ENCODE results near the gene NTMT1.

NTMT1 gene

DNA sequence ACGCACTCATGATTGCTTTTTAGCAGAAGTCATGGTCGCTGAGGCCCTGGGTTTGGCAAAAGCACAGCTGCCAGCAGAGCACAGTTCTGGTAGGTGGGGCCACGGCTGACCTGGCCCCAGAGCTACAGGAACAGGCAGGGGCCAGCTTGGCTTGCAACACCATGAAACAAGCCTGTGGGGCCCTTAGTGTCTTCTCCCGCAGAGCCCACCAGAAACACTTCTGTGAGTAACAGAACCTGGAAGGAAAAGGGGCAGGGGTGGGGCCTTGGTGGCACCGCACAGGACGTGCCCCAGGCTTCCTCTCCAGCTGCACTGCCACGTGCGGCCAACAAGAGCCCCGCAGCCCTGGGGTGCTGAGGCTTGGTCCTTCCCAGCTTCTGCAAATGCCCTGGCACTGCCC, 11.1 kb downstream of the NTMT1 start:
- no peak for DNase-seq (ENCODE audit: low spot score)

DNA sequence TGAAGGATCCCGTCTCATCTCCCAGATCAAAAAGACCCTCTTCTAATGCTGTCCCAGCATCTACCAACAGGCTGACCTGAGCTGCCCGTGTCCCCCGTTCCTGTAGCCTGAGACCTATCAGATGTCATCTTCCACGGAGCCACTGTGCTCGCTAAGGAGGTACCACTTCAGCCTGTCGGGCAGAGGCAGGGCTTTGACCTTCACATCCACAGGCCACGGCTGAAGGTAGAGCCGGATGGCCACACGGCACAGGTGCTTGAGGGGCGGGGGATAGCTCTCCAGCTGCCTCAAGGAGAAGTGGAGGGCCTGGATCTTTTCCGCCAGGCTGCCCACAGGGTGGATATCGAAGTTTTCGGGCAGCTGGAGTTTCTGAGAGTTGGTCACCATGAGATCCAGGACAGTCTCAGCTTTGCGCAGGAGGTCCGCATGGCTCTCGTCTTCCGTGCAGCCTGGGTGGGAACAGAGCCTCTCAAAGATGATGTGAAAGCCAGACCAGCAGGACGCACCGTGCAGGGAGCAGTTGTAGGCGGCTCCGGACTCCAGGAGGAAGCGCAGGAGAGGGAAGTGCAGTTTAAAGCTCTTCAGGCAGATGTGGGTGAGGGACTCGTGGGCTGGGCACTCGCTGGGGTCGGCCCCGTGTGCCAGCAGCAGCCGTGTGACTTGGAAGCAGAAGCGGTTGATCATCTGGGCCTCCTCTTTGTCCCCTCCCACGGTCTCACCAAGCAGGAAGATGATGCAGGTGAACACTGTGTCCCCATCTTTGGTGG, 11.9 kb downstream of the NTMT1 start:
- DNase-seq (ENCODE audit: low spot score) = no peak

DNA sequence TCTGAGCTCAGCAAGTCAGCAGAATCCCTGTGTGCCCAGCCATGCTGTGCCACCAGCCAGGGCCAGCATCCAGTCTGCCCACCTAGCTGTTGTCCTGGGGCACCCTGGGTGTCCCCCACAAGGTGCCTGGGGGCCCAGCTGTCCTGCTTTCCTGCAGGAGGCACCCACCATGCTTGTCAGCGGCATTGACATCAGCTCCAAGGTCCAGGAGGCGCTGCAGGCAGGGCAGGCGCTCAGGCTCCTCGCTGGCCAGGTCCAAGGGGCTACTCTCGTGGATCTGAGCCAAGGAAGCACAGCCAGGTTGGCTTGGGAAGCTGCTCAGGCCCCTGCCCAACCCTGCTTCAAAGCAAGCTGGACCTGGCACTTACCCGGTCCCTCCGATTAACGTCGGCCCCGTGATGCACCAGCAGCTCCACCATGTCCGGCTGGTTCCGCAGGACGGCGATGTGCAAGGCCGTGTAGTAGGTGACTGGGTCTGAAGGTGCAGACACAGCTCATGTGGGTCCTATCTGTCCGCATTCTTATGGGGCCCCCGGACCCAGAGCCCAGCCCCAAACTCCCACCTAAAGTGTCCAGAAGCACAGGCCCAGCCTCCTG, 13.2 kb downstream of the NTMT1 start:
- DNase-seq (ENCODE audit: low spot score) = no peak

DNA sequence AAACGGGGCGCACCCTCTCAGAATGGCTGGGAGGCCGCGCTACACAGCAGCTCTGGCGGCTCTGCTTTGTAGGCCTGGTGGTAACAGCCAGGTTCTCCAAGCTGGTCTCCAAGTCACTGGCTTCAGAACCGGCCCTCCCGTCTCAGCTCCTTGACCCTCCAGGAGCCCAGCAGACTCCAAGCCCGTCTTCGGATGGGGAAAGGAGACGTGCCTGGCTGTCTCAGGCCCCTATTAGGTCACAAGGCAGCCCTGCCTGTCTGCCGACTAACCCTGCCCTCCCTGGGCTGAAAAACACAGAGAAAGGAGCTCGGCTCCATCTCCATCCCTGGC, 13.8 kb downstream of the NTMT1 start:
- DNase-seq (ENCODE audit: low spot score) = no peak

DNA sequence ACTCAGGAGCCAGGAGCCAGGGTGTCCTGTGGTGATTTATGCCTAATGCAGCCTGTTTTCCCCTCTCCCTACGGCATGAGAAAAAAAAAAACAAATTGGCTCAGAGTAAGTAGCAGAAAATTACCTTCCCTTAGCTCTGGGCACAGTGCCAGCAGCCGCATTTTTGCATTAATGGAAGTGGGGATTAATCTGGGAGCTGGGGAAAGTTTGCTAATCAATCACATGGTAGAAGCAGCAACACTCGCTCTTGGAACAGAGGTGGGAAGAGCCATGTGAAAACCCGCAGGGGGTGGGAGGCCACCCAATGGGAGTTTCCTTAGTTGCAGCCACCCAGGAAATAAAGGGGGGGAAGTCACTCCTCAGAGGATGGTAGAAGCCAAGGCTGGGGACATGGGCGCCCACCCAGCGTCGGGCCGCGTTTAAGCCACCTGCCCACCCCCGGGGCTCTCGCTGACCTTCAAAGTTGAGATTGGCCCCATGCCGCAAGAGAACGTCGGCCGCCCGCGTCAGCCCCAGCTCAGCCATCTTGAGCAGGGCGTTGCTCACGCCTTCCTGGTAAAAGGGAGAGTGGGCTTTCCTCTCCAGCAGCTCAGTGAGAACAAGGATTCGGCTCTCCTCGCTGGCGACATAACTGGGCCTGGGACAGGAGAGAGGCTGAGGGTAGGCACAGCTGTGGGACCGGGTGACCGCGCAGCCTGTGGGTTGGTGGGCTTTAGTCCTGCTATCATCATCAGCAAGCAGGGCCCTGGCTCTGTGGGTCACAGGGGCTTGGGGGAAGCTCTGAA, 14.3 kb downstream of the NTMT1 start:
- DNase-seq (ENCODE audit: low spot score) = no peak

DNA sequence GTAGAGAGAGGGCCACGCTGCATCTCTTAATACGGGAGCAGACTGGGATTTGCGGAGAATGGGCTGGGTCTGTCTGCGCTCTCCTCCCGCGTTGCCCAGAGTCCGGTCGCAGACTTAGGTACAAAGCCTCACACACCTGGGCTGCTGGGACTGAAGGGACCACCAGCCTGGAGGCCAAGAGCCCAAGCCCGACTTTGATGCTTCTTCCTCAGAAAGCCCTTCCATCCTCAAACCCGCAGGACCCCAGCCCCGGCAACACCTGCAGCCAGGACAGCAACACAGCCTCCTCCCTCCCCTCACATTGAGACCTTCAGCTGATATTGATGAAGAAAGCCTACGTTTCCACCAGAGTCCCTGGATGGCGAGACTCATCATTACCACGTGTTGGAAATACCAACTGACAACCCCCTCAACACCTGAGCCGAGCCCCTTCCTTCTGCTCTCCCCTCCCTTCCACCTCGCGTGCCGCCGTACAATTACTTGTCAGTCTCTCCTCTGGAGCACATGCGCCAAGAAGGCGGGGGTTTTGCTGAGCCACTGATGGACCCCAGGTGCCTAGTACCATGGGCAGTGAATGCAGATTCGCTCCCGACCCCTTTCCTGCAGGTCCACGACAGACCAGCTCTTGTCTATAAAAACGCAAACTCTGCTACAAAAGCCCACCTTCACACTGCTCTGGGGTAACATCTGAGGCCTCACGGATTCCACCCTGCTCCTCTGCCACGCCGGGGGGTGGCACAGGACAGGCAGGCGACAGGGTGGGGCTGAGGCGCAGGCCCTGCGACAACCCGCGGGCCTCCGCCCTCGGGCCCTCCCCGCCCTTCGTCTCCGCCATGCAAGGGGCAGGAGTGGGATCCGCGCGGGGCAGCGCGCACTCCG, 15.1 kb downstream of the NTMT1 start:
- DNase-seq (ENCODE audit: low spot score) = no peak

DNA sequence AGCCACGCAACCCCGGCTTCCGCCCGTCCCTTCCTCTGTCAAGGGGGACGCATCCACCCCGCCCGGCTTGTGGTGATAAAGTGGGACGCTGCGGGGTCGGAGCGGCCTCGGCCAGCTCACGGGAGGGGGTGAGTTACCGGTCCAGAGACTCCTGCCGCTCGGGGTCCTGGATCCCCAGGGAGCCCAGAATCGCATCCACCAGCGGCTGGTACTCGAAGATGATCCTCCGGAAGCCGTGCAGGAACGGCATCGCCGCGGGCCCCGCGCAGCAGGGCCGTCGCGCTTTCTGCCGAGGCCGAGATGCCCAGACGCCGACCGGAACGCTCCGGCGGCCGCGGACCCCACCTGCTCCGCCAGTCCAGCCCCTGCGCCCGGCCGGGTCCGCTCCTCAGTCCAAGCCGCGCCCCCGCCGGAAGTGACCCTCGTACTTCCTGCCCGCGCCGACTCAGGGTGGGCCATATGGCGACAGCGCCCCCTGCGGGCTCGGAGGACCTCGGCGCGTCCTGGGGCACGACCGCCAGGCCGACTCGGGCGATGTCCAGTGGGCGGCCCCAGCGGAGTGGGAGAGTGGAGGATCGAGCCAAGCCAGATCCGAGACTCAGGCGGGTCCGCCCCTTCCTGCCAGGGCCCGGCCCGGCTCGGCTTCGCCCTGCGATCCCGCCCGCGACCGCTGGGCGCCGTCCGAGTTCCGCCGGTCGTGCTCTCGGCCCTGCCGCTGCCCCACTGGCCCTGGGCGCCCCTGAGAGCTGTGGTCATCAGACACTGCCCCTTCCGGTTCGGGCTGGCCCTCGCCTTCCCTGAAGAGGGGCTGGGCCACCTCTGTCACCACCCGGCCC, 16.0 kb downstream of the NTMT1 start, which contains the start of gene ASB6:
TSS of gene ASB6 (minus strand) at position 402 of the 836 bp plus-strand sequence. CDS start at position 250, 152 bp downstream.
- DNase-seq (ENCODE audit: low spot score) = peak; percentile 100

DNA sequence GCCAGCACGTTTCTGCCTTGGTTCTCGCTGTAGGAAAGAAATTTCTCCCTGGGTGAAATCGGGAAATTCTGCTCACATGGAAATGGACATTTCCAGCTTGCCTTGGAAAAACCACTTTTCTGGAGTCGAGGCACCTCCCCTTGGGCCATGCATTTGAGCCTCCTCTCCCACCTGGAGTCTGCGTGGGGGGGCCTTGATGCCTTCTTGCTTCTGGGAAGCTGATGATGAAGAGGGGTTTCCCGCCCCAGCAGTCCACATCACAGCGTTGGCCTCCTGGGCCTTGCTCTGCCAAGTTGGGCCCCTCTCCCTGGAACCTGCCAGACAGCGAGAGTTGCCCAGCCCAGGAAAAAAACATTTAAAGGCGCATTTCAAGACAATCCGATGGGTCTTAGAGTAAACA, 17.7 kb downstream of the NTMT1 start:
- DNase-seq (ENCODE audit: low spot score) = no peak

DNA sequence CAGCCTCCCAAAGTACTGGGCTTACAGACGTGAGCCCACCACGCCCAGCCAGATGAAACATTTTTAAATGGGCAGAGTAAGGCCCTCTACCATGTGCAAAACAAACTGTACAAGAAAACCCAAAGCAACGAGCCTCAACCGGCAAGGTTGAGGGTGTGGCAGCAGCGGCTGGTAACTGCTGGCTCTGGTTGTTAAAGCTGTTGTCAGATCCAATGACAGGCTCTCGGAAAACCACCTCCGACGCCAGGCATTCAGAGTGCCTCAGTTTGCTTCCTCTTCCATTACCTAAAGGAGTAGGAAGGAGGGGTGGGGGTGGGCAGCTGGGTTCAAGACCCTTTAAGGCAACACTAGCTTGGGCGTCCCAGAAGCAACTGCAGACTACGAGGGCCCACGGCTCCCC, 18.4 kb downstream of the NTMT1 start:
- DNase-seq (ENCODE audit: low spot score) = no peak

DNA sequence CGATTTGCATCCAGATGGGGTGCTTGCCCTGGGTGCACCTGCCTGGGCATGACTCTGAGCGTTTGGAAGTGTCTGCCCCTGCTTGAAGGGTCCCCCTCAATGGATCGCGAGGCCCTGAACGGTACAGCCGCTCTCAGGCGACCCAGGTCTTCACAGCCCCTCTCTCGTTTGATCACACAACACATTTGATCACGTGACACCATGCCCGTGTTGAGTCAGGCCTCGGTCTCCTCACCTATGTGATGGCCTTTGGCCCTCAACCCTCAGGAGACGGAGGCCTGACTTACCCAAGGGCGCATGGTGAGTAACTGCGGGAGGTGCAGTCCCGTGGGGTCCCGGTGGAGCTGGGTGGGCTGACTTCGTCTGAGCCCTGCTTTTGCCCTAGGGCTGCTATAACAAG, 18.9 kb downstream of the NTMT1 start:
- no peak for DNase-seq (ENCODE audit: low spot score)

DNA sequence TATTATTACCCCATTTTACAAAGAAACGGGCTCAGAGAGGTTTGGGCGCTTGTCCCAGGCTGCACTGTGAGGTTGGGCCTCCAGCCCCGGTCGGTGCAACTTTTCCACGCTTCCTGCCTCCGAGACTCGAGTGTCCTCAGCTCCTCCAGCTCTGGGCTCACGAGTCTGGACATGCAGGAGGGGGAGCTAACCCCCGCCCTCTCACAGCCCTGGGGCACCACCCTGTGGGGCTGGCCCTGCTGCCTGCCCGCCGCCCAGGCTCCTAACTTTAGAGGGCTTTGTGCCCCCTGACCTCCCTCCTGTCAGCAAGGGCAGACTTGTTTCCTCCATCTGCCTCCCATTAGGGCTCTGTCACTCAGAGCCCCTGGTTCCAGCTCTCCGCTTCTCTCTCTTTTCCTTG, 20.3 kb downstream of the NTMT1 start:
- no peak for DNase-seq (ENCODE audit: low spot score)

DNA sequence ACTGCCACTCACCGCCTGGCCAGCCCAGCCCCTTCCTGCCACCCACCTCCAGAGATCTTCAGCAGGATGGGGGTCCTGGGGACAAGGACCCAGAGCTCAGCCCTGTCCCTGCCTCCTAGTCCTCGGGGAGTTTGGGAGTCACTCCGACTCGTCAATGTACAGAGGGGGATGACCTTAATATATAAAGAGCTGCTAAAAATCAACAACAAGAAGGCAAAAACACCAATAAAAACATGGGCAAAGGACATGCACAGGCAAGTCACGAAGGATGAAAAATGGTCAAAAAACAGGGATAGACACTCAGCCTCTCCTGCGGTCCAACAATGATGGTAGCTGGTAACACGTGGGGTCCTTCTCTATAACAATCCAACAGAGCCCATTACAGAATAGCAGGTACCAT, 20.7 kb downstream of the NTMT1 start:
- DNase-seq (ENCODE audit: low spot score) = no peak

DNA sequence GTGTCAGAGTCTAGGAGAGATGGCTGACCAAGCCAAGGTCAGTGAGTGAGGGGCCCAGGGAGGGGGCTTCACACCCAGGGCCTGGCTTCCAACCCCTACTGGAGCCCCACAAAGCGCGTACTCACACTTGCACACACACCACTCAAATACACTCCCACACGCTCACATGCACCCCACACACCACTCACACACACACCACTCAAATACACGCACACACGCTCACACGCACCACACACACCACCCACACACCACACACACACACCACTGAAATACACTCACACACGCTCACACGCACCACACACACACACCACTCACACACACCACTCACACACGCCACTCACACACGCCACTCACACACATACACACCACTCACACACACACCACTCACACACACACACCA, 21.7 kb downstream of the NTMT1 start:
- no peak for DNase-seq (ENCODE audit: low spot score)

DNA sequence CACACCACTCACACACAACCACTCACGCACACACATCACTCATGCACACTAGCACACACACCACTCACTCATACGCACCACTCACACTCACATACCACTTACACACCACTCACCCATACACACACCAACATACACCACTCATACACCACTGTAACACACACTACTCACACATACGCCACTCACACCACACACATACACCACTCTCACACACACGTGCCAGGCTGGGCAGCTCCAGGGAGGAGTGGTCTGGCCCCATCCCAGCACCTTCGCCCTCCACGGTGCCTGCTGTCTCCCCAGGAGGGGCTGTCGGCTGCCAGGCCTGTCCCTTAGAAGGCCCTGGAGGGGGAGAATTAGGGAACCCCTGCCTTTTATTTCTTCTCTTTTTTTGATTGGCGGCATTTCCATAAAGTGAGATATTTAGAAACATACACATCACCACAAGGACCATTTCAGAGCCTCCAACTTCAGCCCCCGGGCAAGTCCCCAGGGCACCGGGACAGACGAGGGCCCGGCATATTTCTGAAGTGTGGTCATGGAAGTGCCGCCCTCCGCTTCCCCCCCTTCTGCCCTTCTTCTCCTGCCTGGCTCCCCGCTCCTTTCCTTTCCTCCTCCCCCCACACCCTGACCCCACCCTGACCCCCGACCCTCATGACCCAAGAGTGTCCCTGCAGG, 22.3 kb downstream of the NTMT1 start:
- DNase-seq (ENCODE audit: low spot score) = peak; percentile 65

DNA sequence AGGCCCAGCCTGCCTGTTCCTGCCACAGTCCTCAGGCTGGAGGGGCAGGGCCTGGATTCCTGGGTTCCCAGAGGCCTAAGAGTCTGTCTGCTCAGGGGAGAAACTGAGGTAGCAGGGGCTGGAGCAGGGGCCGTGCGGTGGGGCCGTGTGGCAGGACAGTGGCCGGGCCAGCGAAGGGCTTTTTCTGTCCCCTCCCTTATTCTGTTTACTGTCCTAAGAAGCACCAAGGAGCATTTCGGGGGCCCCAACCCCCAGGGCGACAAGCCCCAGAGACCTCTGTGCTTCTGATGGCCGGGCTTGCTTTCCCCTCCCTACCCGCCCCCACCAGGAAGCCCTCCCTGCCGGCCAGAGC, 22.8 kb downstream of the NTMT1 start:
- no peak for DNase-seq (ENCODE audit: low spot score)

DNA sequence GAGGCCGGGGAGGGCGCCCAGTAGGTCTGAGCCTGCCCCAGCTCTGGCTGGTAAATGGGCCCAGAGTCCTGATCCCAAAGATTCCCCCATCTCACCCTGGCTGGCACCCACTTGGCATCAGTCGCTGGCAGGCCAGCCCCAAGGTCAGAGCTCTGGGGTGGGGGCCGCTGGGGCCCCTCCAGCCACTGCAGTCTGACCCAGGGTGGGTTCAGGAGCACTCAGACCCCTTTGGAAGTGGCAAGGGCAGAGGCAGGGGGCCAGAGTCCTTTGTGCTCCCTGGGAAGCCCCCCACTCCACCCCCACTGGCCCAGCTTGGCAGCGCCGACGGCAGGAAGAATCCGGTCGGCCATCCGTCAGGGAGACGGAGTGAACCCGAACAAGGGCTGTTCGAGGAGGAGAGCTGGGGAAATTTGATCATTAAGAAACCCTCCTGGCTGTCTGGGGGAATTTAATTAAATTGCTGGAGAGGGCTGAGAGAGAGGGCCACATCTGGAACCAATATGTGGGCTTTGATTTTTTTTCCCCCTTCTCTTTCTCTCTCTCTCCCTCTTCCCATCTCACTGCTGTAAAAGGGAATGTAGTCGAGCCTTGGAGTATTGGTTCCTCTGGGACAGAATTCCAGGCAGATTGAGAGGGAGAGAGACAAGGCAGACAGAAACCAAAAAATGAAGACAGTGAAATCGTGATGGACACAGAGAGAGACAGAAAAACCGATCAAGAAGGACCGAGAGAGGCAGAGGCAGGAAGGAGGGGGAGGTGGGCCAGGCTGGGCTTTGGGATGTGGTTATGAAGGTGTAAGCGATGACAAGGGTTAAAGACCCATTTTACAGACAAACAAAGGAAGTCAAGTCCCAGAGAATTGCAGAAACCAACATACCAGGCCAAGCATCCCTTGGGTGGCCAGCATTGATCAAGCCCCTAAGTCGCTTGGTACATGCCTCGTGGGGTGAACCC, 24.0 kb downstream of the NTMT1 start:
- no peak for DNase-seq (ENCODE audit: low spot score)

DNA sequence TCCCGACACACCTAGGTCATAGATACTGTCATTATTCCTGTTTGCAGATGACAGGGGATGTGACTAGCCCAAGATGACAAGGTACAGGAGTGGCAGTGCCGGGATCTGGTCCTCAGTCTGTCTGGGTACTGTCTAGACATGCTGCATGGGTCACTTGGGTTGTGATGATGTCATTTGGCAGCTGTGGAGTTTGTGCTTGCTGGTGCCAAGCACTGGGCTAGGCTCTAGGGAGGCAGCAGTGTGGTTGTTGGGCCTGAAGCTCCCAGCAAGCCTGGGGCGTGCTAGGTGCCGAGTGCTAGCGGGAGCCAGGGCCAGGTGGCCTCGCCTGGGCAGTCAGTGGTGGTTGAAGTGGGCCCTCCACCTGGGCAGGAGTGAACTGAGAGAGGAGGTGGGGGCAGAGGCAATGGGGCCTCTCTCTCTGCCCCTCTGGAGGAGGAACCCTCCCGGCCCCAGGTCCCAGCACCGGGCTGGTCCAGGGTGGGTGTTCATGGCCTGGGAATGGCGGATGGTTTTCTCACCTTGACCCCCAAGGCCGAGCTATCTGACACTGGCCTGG, 24.8 kb downstream of the NTMT1 start:
- DNase-seq (ENCODE audit: low spot score) = no peak

DNA sequence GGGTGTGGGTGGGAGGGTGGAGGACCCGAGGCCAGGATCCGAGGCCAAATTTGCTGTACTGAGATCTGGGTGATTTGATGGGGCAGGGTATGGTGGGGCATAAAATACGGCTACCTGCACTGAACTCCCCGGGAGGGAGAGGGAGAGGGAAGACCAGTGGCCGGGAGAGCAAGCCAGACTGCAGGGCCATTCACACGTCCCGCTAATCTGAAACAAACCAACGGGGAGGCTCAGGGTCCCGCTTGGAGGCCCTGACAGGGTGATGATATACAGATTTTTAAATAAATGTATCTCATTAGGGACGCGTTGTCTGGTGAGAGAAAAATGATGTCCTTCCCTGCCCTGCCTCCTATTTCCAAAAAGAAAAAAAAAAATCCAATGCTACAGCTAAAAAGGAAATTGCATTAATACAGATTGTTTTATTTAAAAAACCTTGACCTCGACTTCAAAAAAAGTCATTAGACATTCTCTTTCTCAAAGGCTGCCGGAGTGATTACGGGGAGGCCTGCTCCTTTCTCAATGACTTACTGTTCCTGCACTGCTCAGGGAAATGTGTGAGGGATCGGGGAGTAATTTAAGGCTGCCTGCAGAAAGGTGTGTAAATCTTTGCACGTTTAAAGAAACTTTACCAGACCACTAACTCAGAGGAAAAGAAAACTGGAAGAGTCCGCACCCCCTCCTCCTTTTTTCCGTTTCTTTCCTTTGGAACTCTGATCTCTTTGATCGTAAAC, 28.0 kb downstream of the NTMT1 start:
- no peak for DNase-seq (ENCODE audit: low spot score)

Data from AG08395 (cell line).